HepG2 (cell line): ENCODE results near the gene RPUSD4.

ENCODE experiments used
- SAFB2 ChIP-seq: sonication (generic); formaldehyde crosslinking; IDR thresholded peaks from 2 replicates; pipeline ENCODE4 v1.5.1; 2020; ENCODE audit warnings: missing genetic modification reagents, low read depth, mild to moderate bottlenecking, borderline replicate concordance
- SAP130 ChIP-seq: IDR thresholded peaks from 2 replicates; pipeline ENCODE4 v1.6.1; 2016; ENCODE audit warnings: low read depth
- TAF1 ChIP-seq: sonication (generic); formaldehyde crosslinking; IDR thresholded peaks from 2 replicates; pipeline ENCODE4 v1.4.0; 2020; ENCODE audit warnings: missing genetic modification reagents
- ZMAT3 ChIP-seq: sonication (generic); formaldehyde crosslinking; conservative IDR thresholded peaks from 2 replicates; pipeline ENCODE4 v1.7.0; 2021; ENCODE audit warnings: missing genetic modification reagents
- ZMYM3 ChIP-seq: sonication (generic); formaldehyde crosslinking; IDR thresholded peaks from 2 replicates; pipeline ENCODE4 v1.5.1; 2020; ENCODE audit warnings: mild to moderate bottlenecking, missing genetic modification reagents
- ZNF678 ChIP-seq: sonication (generic); formaldehyde crosslinking; IDR thresholded peaks from 2 replicates; pipeline ENCODE4 v1.4.0; 2020; ENCODE audit warnings: mild to moderate bottlenecking, missing genetic modification reagents
- TF ChIP-seq, protein P1 (sequence below): sonication (generic); formaldehyde crosslinking; IDR thresholded peaks from 2 replicates; pipeline ENCODE4 v1.5.0; 2020; ENCODE audit warnings: mild to moderate bottlenecking, missing genetic modification reagents

DNA sequence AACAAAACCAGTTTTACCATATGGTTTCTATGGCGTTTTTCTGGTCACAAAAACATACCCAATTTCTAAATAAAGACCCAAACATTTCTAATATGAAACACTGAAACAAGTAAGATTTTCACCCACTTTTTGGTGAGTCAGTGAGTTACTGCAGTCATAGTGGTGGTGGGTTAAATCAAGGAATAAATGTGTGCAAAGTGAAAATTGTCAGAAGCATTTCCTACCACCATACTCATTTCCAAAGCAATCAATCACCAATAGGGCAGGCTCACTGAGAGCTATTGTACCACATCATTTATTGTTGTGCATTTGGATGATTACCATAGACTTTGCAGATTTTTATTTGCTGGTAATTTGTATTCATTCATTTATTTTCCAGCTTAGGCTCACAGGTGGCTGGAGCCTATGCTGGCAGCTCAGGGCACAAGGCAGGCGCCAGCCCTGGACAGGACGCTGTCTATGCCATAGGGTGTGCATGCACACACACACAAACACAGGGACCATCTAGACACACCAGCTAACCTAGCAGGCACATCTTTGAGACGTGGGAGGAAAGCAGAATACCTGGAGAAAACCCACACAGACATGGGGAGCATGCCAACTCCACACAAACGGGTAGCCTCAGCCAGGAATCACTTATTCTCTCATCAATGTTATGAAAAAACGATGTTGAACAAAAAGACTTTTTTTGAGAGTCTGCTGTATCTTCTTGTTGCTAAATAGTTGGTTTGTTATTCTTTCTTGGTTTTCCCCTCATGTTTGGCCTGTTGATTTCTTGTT is 5.3 kb upstream of the RPUSD4 start:
- TF ChIP-seq SAFB2 (CRISPR knock-in tag) (no peak), ZMAT3 (CRISPR knock-in tag) (no peak), TAF1 (no peak), SAP130 (CRISPR knock-in tag) (no peak), ZNF678 (CRISPR knock-in tag) (no peak), ZMYM3 (CRISPR knock-in tag) (no peak)
- TF ChIP-seq, protein P1, sequence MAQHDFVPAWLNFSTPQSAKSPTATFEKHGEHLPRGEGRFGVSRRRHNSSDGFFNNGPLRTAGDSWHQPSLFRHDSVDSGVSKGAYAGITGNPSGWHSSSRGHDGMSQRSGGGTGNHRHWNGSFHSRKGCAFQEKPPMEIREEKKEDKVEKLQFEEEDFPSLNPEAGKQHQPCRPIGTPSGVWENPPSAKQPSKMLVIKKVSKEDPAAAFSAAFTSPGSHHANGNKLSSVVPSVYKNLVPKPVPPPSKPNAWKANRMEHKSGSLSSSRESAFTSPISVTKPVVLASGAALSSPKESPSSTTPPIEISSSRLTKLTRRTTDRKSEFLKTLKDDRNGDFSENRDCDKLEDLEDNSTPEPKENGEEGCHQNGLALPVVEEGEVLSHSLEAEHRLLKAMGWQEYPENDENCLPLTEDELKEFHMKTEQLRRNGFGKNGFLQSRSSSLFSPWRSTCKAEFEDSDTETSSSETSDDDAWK, result no peak
